GM23338 (cell line): ENCODE data around the gene DAW1. TPM values are rescaled to one million over a fixed set of nuclear protein-coding genes. Genes with fewer than 3 reads are reported as not detected.

Source experiments
- ATAC-seq: fragments of 200-7000 bp; cut with Tn5 transposase; 3 replicates; pipeline ENCODE4 v1.9.1; 2020
- DNase-seq: peaks from one replicate; pipeline ENCODE4 v3.0.0-alpha.2; 2015; ENCODE audit warnings: low spot score
- H2AFZ ChIP-seq: fragments of 200-600 bp; sonication (generic); 2 replicates; pipeline ENCODE4 v1.8.0; 2016; ENCODE audit warnings: antibody characterized with exemption, mild to moderate bottlenecking, moderate library complexity
- H3F3A ChIP-seq: fragments of 200-600 bp; sonication (generic); replicated peaks from 2 replicates; pipeline ENCODE4 v1.8.0; 2017; ENCODE audit warnings: antibody characterized with exemption, mixed run types, low read depth
- H3K27ac ChIP-seq: fragments of 200-600 bp; sonication (generic); 2 replicates; pipeline ENCODE4 v1.6.1; 2016; ENCODE audit warnings: low read depth
- H3K27me3 ChIP-seq: fragments of 200-600 bp; sonication (generic); 2 replicates; pipeline ENCODE4 v1.8.0; 2016; ENCODE audit warnings: mild to moderate bottlenecking, mixed run types, moderate library complexity; ENCODE audit not compliant: insufficient read depth
- H3K36me3 ChIP-seq: fragments of 200-600 bp; sonication (generic); 2 replicates; pipeline ENCODE4 v1.8.0; 2016; ENCODE audit warnings: mild to moderate bottlenecking; ENCODE audit not compliant: insufficient read depth
- H3K4me1 ChIP-seq: fragments of 200-600 bp; sonication (generic); 2 replicates; pipeline ENCODE4 v1.8.0; 2016; ENCODE audit warnings: mild to moderate bottlenecking, moderate library complexity; ENCODE audit not compliant: insufficient read depth
- H3K4me2 ChIP-seq: fragments of 200-600 bp; sonication (generic); 2 replicates; pipeline ENCODE4 v1.7.1; 2017; ENCODE audit warnings: mixed run types
- H3K4me3 ChIP-seq: fragments of 200-600 bp; sonication (generic); 2 replicates; pipeline ENCODE4 v1.6.1; 2016; ENCODE audit warnings: mixed run types
- H3K79me2 ChIP-seq: fragments of 200-600 bp; sonication (generic); replicated peaks from 2 replicates; pipeline ENCODE4 v1.8.0; 2017; ENCODE audit warnings: mild to moderate bottlenecking; ENCODE audit not compliant: insufficient read depth
- H3K9me2 ChIP-seq: fragments of 200-600 bp; sonication (generic); 2 replicates; pipeline ENCODE4 v1.8.0; 2017; ENCODE audit not compliant: insufficient read depth
- H4K20me1 ChIP-seq: fragments of 200-600 bp; sonication (generic); replicated peaks from 2 replicates; pipeline ENCODE4 v1.8.0; 2017; ENCODE audit warnings: mild to moderate bottlenecking; ENCODE audit not compliant: insufficient read depth
- H3K27ac Mint-ChIP-seq: 2 replicates; pipeline ENCODE4 v1.8.0; 2020; ENCODE audit warnings: inconsistent platforms, mild to moderate bottlenecking, moderate library complexity, mixed read lengths
- H3K27me3 Mint-ChIP-seq: 3 replicates; pipeline ENCODE4 v1.8.0; 2022; ENCODE audit warnings: low read depth, mild to moderate bottlenecking, moderate library complexity, mixed read lengths, inconsistent platforms; ENCODE audit not compliant: insufficient read depth, poor library complexity
- H3K36me3 Mint-ChIP-seq: 3 replicates; pipeline ENCODE4 v1.8.0; 2021; ENCODE audit warnings: low read depth, mild to moderate bottlenecking, inconsistent platforms, moderate library complexity, mixed read lengths
- H3K4me1 Mint-ChIP-seq: 3 replicates; pipeline ENCODE4 v1.8.0; 2020; ENCODE audit warnings: mild to moderate bottlenecking, inconsistent platforms, mixed read lengths
- H3K4me3 Mint-ChIP-seq: 3 replicates; pipeline ENCODE4 v1.8.0; 2021; ENCODE audit warnings: moderate library complexity, mild to moderate bottlenecking, inconsistent platforms, mixed read lengths
- H3K9me3 Mint-ChIP-seq: 3 replicates; pipeline ENCODE4 v1.8.0; 2020; ENCODE audit warnings: moderate library complexity, mild to moderate bottlenecking, inconsistent platforms, mixed read lengths
- CREB1 ChIP-seq: fragments of 250-450 bp; sonication (Bioruptor Pico); IDR thresholded peaks from 2 replicates; pipeline ENCODE4 v1.5.0; 2020; ENCODE audit warnings: low read depth, mild to moderate bottlenecking, moderate library complexity
- ETS1 ChIP-seq: IDR thresholded peaks from 2 replicates; pipeline ENCODE4 v1.6.1; 2016; ENCODE audit warnings: antibody characterized with exemption
- EZH2 ChIP-seq: fragments of 200-600 bp; sonication (generic); IDR thresholded peaks from one replicate; pipeline ENCODE4 v1.8.0; 2017; ENCODE audit warnings: antibody characterized with exemption, mild to moderate bottlenecking, low read depth; ENCODE audit not compliant: unreplicated experiment
- JUNB ChIP-seq: IDR thresholded peaks from one replicate; pipeline ENCODE4 v1.6.1; 2016; ENCODE audit warnings: antibody characterized with exemption; ENCODE audit not compliant: unreplicated experiment
- NANOG ChIP-seq: IDR thresholded peaks from 2 replicates; pipeline ENCODE4 v1.6.1; 2016; ENCODE audit warnings: antibody characterized with exemption, borderline replicate concordance
- POLR2AphosphoS5 ChIP-seq: IDR thresholded peaks from 2 replicates; pipeline ENCODE4 v1.6.1; 2016; ENCODE audit warnings: antibody characterized with exemption, low read depth
- ZNF114 ChIP-seq: fragments of 250-450 bp; sonication (Bioruptor Pico); IDR thresholded peaks from 2 replicates; pipeline ENCODE4 v1.5.0; 2020; ENCODE audit warnings: mild to moderate bottlenecking, moderate library complexity
- ZNF331 ChIP-seq: fragments of 250-450 bp; sonication (Bioruptor Pico); IDR thresholded peaks from 2 replicates; pipeline ENCODE4 v1.5.0; 2020; ENCODE audit warnings: low read depth, mild to moderate bottlenecking, moderate library complexity
- polyA plus RNA-seq: library from polyadenylated mRNA; unstranded; fragments of >200 nt; fragmentation: Nextera tagmentation; extraction: Ambion mirVana; gene quantifications from 2 replicates; pipeline ENCODE4 v1.2.1, GENCODE V29; 2016
- total RNA-seq: library from RNA; depleted of rRNA; stranded (reverse); fragments of >200 nt; shearing (Covaris generic); gene quantifications from 2 replicates; pipeline ENCODE4 v1.2.3, GENCODE V29; 2014
- TF ChIP-seq, protein P1 (sequence below): IDR thresholded peaks from one replicate; pipeline ENCODE4 v1.6.1; 2018; ENCODE audit warnings: antibody characterized with exemption; ENCODE audit not compliant: unreplicated experiment
- TF ChIP-seq, protein P2 (sequence below), 2 experiments: fragments of 200-600 bp in 1 of 2; sonication (generic) in 1 of 2; conservative IDR thresholded peaks; 2 replicates each; pipeline versions ENCODE4 v1.5.1 to v1.6.1; 2016 to 2017; ENCODE audit warnings: antibody characterized with exemption in 2 of 2, low read depth in 2 of 2, mild to moderate bottlenecking in 2 of 2, moderate library complexity in 1 of 2
- TF ChIP-seq, protein P3 (sequence below): fragments of 250-450 bp; sonication (Bioruptor Pico); IDR thresholded peaks from 2 replicates; pipeline ENCODE4 v1.5.0; 2020; ENCODE audit warnings: mild to moderate bottlenecking, moderate library complexity

The DAW1 gene
- total and polyA plus RNA-seq, 2 experiments from 2014 or later, result 0.71 to 2.0 TPM

DNA sequence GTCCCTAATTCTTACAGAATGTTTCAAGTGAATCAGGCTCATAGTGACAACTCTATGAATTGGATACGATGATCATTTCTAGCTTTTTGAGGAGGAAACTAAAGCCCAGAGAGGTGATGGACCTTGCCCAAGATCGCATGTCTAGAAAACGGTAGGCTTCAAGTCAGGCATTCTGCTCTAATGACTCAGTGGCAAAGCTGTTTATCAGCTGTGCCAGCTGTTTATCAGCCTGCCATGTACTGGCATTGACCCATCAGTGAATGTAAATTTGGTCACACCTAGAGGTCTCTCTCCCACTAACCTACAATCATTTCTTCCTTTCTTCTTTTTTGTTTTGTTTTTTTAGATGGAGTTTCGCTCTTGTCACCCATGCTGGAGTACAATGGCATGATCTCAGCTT lies 6.1 kb upstream of the DAW1 start (continued):
- TF ChIP-seq JUNB (no peak), EZH2 (no peak), ZNF331 (CRISPR knock-in tag) (no peak), ETS1 (no peak)
- TF ChIP-seq, protein P1, sequence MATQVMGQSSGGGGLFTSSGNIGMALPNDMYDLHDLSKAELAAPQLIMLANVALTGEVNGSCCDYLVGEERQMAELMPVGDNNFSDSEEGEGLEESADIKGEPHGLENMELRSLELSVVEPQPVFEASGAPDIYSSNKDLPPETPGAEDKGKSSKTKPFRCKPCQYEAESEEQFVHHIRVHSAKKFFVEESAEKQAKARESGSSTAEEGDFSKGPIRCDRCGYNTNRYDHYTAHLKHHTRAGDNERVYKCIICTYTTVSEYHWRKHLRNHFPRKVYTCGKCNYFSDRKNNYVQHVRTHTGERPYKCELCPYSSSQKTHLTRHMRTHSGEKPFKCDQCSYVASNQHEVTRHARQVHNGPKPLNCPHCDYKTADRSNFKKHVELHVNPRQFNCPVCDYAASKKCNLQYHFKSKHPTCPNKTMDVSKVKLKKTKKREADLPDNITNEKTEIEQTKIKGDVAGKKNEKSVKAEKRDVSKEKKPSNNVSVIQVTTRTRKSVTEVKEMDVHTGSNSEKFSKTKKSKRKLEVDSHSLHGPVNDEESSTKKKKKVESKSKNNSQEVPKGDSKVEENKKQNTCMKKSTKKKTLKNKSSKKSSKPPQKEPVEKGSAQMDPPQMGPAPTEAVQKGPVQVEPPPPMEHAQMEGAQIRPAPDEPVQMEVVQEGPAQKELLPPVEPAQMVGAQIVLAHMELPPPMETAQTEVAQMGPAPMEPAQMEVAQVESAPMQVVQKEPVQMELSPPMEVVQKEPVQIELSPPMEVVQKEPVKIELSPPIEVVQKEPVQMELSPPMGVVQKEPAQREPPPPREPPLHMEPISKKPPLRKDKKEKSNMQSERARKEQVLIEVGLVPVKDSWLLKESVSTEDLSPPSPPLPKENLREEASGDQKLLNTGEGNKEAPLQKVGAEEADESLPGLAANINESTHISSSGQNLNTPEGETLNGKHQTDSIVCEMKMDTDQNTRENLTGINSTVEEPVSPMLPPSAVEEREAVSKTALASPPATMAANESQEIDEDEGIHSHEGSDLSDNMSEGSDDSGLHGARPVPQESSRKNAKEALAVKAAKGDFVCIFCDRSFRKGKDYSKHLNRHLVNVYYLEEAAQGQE, result no peak

DNA sequence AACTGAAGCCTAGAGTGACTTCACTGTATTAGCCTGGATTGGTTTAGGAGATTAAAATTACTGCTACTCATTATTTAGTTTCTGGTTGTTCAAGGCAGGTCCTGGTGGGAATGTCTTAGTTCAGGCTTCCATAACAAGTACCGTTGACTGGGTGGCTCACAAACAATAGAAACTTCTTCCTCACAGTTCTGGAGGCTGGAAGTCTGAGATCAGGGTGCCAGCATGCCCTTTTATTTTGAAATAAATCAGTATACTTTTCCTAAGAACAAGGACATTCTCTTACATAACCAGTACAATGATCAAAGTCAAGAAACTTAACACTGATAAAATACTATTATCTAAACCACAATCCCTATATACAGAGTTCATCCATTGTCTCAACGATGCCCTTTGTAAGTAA lies 4.0 kb upstream of the DAW1 start:
- no peak overlapping the region for H3K4me3 Mint-ChIP-seq
- Histone ChIP-seq H3K4me2 (no peak overlapping the region), H3K9me2 (no peaks in the 10 kb centered on the region), H3K4me1 (peaks cover 33% of the 10 kb centered on the region), H3K27ac (no peak overlapping the region), H3K27me3 (no peaks in the 10 kb centered on the region), H4K20me1 (no peaks in the 10 kb centered on the region), H3K79me2 (no peaks in the 10 kb centered on the region), H2AFZ (no peak overlapping the region), H3F3A (no peaks in the 10 kb centered on the region), H3K36me3 (no peaks in the 10 kb centered on the region), H3K4me3 (no peak overlapping the region)
- H3K9me3 Mint-ChIP-seq, result no peaks in the 10 kb centered on the region
- no peak for DNase-seq
- no peak for ATAC-seq
- H3K27ac Mint-ChIP-seq, result no peak overlapping the region
- peaks cover 7% of the 10 kb centered on the region for H3K27me3 Mint-ChIP-seq
- H3K36me3 Mint-ChIP-seq, result no peaks in the 10 kb centered on the region
- peaks cover 31% of the 10 kb centered on the region for H3K4me1 Mint-ChIP-seq
- TF ChIP-seq POLR2AphosphoS5, result no peak
- TF ChIP-seq, protein P2, sequence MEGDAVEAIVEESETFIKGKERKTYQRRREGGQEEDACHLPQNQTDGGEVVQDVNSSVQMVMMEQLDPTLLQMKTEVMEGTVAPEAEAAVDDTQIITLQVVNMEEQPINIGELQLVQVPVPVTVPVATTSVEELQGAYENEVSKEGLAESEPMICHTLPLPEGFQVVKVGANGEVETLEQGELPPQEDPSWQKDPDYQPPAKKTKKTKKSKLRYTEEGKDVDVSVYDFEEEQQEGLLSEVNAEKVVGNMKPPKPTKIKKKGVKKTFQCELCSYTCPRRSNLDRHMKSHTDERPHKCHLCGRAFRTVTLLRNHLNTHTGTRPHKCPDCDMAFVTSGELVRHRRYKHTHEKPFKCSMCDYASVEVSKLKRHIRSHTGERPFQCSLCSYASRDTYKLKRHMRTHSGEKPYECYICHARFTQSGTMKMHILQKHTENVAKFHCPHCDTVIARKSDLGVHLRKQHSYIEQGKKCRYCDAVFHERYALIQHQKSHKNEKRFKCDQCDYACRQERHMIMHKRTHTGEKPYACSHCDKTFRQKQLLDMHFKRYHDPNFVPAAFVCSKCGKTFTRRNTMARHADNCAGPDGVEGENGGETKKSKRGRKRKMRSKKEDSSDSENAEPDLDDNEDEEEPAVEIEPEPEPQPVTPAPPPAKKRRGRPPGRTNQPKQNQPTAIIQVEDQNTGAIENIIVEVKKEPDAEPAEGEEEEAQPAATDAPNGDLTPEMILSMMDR (conservative IDR thresholded peaks at IDR 0.05; ENCODE audit: low read depth in 2 of 2), result no peak
- TF ChIP-seq NANOG, result no peak
- TF ChIP-seq, protein P3, sequence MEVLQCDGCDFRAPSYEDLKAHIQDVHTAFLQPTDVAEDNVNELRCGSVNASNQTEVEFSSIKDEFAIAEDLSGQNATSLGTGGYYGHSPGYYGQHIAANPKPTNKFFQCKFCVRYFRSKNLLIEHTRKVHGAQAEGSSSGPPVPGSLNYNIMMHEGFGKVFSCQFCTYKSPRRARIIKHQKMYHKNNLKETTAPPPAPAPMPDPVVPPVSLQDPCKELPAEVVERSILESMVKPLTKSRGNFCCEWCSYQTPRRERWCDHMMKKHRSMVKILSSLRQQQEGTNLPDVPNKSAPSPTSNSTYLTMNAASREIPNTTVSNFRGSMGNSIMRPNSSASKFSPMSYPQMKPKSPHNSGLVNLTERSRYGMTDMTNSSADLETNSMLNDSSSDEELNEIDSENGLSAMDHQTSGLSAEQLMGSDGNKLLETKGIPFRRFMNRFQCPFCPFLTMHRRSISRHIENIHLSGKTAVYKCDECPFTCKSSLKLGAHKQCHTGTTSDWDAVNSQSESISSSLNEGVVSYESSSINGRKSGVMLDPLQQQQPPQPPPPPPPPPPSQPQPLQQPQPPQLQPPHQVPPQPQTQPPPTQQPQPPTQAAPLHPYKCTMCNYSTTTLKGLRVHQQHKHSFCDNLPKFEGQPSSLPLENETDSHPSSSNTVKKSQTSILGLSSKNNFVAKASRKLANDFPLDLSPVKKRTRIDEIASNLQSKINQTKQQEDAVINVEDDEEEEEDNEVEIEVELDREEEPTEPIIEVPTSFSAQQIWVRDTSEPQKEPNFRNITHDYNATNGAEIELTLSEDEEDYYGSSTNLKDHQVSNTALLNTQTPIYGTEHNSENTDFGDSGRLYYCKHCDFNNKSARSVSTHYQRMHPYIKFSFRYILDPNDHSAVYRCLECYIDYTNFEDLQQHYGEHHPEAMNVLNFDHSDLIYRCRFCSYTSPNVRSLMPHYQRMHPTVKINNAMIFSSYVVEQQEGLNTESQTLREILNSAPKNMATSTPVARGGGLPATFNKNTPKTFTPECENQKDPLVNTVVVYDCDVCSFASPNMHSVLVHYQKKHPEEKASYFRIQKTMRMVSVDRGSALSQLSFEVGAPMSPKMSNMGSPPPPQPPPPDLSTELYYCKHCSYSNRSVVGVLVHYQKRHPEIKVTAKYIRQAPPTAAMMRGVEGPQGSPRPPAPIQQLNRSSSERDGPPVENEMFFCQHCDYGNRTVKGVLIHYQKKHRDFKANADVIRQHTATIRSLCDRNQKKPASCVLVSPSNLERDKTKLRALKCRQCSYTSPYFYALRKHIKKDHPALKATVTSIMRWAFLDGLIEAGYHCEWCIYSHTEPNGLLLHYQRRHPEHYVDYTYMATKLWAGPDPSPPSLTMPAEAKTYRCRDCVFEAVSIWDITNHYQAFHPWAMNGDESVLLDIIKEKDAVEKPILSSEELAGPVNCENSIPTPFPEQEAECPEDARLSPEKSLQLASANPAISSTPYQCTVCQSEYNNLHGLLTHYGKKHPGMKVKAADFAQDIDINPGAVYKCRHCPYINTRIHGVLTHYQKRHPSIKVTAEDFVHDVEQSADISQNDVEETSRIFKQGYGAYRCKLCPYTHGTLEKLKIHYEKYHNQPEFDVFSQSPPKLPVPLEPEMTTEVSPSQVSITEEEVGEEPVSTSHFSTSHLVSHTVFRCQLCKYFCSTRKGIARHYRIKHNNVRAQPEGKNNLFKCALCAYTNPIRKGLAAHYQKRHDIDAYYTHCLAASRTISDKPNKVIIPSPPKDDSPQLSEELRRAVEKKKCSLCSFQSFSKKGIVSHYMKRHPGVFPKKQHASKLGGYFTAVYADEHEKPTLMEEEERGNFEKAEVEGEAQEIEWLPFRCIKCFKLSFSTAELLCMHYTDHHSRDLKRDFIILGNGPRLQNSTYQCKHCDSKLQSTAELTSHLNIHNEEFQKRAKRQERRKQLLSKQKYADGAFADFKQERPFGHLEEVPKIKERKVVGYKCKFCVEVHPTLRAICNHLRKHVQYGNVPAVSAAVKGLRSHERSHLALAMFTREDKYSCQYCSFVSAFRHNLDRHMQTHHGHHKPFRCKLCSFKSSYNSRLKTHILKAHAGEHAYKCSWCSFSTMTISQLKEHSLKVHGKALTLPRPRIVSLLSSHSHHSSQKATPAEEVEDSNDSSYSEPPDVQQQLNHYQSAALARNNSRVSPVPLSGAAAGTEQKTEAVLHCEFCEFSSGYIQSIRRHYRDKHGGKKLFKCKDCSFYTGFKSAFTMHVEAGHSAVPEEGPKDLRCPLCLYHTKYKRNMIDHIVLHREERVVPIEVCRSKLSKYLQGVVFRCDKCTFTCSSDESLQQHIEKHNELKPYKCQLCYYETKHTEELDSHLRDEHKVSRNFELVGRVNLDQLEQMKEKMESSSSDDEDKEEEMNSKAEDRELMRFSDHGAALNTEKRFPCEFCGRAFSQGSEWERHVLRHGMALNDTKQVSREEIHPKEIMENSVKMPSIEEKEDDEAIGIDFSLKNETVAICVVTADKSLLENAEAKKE (CRISPR knock-in tag), result no peak
- no peak for TF ChIP-seq JUNB
- no peak for TF ChIP-seq ZNF331 (CRISPR knock-in tag)
- TF ChIP-seq ZNF114 (CRISPR knock-in tag), result no peak
- no peak for TF ChIP-seq EZH2
- TF ChIP-seq CREB1 (CRISPR knock-in tag), result no peak
- TF ChIP-seq ETS1, result no peak
